MCF 10A (cell line): ENCODE measurements around the gene CYP51A1. TPM values are rescaled to one million over a fixed set of nuclear protein-coding genes. Genes with fewer than 3 reads are reported as not detected.
"Not testable (repeated sequence)": the region's sequence is repeated elsewhere in the genome, so short reads cannot be mapped to it uniquely, and the experiment has no call there.

ENCODE experiments used
- Bru-seq: library from RNA; stranded (reverse); fragments of 400-500 nt; gene quantifications from one replicate; lab custom pipeline; 2021; lab: Mats Ljungman, UMichigan
- BruChase-seq, 2 experiments: library from RNA; stranded (reverse); fragments of 400-500 nt; gene quantifications; one replicate each; lab custom pipeline; 2021; lab: Mats Ljungman, UMichigan
- BruUV-seq: library from RNA; stranded (reverse); fragments of 400-500 nt; replicated peaks from 2 replicates; lab custom pipeline; 2021; lab: Mats Ljungman, UMichigan
- CTCF ChIA-PET: fragments of 300-600 bp; sonication (Branson Sonifier 250); formaldehyde crosslinking; extraction: SDS; loops from one replicate; lab custom pipeline; 2021; ENCODE audit warnings: antibody characterized with exemption, inconsistent platforms; lab: Yijun Ruan, JAX
- POLR2A ChIA-PET: fragments of 300-600, 350-650 bp; sonication (Branson Sonifier 250); formaldehyde crosslinking; extraction: SDS; loops from one replicate; lab custom pipeline; 2020; ENCODE audit warnings: antibody characterized with exemption, inconsistent platforms; lab: Yijun Ruan, JAX
- DNase-seq: peaks from one replicate; pipeline ENCODE4 v3.0.0-alpha.2; 2018; ENCODE audit not compliant: unreplicated experiment
- H3K27ac Mint-ChIP-seq: one replicate; pipeline ENCODE4 v1.8.0; 2022; ENCODE audit warnings: mild to moderate bottlenecking, low read depth, mixed read lengths; ENCODE audit not compliant: unreplicated experiment
- H3K27me3 Mint-ChIP-seq: one replicate; pipeline ENCODE4 v1.8.0; 2022; ENCODE audit warnings: mixed read lengths; ENCODE audit not compliant: insufficient read depth, unreplicated experiment
- H3K36me3 Mint-ChIP-seq: one replicate; pipeline ENCODE4 v1.8.0; 2022; ENCODE audit warnings: mild to moderate bottlenecking, moderate library complexity, mixed read lengths; ENCODE audit not compliant: insufficient read depth, unreplicated experiment
- H3K4me1 Mint-ChIP-seq: one replicate; pipeline ENCODE4 v1.8.0; 2022; ENCODE audit warnings: mixed read lengths; ENCODE audit not compliant: insufficient read depth, unreplicated experiment
- H3K4me3 Mint-ChIP-seq: one replicate; pipeline ENCODE4 v1.8.0; 2022; ENCODE audit warnings: mild to moderate bottlenecking, moderate library complexity, mixed read lengths; ENCODE audit not compliant: unreplicated experiment
- H3K9me3 Mint-ChIP-seq: one replicate; pipeline ENCODE4 v1.8.0; 2022; ENCODE audit warnings: mixed read lengths; ENCODE audit not compliant: unreplicated experiment
- intact Hi-C: fragments of 100-400 bp; cut with micrococcal nuclease; formaldehyde crosslinking; loops from 2 replicates; pipeline ENCODE4 v1.14.1; 2022
- long read RNA-seq: library from polyadenylated mRNA; stranded (forward); transcript quantifications from one replicate; pipeline ENCODE4 v2.0.0, GENCODE V29; 2022
- total RNA-seq: library from RNA; stranded (reverse); gene quantifications from 2 replicates; pipeline ENCODE4 v1.2.3, GENCODE V29; 2022
- TF ChIP-seq, protein P1 (sequence below): fragments of 200-600 bp; IDR thresholded peaks from one replicate; pipeline ENCODE4 v1.8.0; 2022; ENCODE audit warnings: antibody characterized with exemption, mild to moderate bottlenecking; ENCODE audit not compliant: unreplicated experiment

CYP51A1 gene
- 124 and 148 TPM in 2 replicates for total RNA-seq
- Bru-seq, nascent RNA, result percentile 89 among the genes with signal in this experiment
- BruChase-seq, experiment 1, labeled RNA remaining after a 6-hour chase, result percentile 97 among the genes with signal in this experiment
- BruChase-seq, experiment 2, labeled RNA remaining after a 2-hour chase, result percentile 93 among the genes with signal in this experiment
- long read RNA-seq, transcript CYP51A1-203 (10 exons, 1,729 nt), result minor isoform, 37 of 589 reads
- long read RNA-seq, transcript CYP51A1-201 (10 exons, 3,210 nt), result major isoform, 534 of 589 reads
- long read RNA-seq, partial matches to known transcripts, result 4 of 589 reads
- long read RNA-seq, other reads (novel, unspliced or antisense), result 11 of 589 reads

DNA sequence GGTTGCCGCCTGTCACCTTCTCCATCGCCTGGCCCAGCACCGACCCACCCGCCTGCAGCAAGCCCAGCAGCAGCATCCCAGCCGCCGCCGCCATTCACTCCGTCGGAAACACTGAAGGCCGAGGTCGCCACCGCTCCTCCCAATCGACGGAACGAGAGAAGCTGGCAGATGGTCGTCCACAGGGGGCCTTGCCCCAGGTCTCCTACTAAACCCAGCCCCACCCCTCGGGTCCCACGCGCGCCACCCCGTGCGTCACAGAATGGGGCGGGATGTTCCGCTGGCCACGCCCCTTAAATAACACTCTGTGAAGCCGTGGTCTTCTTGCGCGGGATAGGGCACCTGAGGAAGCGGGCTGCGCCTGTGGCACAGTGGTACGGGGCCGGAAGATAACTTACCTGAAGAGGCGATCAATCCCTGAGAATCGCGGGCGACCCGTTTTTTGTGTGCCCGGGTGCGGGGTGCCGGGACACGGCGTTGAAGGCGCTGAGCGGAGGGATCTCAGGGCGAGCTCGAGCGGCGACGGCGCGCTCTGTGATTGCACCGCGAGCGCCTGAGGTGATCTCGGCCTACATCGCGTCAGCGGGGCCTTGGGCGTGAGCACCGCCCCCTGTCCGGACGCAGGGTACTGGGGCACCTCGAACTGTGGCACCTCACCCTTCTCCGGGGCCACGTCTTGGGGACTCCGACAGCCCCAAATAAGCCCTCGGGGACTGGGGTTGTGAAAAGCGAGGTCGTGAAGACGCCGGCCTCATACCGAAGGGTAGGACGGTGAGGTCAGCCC, at the start of gene CYP51A1:
CYP51A1 (minus strand) TSS at position 207 of the 781 bp plus-strand sequence; CDS start at position 94, 113 bp downstream.
- CTCF ChIA-PET, result interaction anchor here (0.6 to 1.7 kb wide), 13 partner anchors 38 to 1050 kb away, joined by 3 to 5 read pairs (median 3); partner anchors contain the start of gene GATAD1

DNA sequence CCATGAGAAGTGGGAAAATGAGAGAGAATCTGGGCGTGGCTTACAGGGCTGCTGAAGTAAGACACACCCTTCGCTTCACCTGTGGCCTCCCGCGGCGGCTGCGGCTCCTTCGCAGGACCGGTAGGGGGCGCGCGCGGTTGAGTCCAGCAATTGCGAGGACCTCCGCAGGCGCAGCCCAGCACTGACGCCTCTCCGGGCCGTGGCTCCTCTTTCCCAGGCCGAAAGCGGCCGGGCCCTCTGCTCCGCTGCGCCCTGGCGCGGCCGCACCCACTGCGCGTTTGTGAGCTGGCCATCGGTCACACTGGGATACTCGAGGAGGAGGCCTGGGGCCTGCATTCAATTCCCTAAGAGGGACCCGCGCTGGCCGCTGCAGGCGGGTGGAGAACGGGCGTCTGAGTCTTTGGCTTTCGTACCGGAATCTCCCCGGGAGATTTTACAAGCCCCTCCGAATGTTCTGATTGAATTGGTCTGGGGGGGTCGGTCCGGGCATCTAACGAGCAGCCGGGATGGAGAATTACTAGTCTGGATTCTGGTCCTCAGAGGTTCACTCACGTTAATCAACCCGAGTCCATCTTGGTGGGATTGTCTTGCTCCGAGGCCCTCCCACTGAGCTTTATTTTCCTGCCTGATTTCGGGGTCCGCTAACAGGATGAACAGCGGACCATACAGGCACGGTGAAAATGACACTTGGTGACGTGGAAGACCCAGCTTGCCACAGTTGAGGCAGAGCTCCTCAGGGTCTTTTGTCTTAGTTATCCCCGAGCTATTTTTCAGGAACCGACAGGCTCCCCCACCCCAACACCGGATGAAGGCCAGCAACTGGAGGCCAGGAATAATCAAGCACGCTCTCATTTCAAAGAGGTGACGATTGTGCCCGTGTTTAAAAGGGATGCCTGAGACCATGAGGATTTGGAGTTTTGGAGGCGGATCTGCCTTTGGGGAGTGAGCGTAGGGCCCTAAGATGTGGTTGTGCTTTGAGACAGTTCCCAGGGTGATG, 44.9 kb upstream of the CYP51A1 start, which contains the start of gene LRRD1:
LRRD1 (minus strand) TSS at position 215 of the 997 bp plus-strand sequence. CDS start 13,940 bp downstream, outside the sequence.
- BruUV-seq, result no TSS peak
- TF ChIP-seq, protein P1, sequence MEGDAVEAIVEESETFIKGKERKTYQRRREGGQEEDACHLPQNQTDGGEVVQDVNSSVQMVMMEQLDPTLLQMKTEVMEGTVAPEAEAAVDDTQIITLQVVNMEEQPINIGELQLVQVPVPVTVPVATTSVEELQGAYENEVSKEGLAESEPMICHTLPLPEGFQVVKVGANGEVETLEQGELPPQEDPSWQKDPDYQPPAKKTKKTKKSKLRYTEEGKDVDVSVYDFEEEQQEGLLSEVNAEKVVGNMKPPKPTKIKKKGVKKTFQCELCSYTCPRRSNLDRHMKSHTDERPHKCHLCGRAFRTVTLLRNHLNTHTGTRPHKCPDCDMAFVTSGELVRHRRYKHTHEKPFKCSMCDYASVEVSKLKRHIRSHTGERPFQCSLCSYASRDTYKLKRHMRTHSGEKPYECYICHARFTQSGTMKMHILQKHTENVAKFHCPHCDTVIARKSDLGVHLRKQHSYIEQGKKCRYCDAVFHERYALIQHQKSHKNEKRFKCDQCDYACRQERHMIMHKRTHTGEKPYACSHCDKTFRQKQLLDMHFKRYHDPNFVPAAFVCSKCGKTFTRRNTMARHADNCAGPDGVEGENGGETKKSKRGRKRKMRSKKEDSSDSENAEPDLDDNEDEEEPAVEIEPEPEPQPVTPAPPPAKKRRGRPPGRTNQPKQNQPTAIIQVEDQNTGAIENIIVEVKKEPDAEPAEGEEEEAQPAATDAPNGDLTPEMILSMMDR, result peak; percentile 57
- DNase-seq, result peak; percentile 68
- Mint-ChIP-seq H3K9me3 (peaks cover 10% of the 10 kb centered on the region), H3K36me3 (no peaks in the 10 kb centered on the region), H3K4me1 (no peaks in the 10 kb centered on the region), H3K27ac (no peak within 1 kb of the TSS), H3K27me3 (no peaks in the 10 kb centered on the region), H3K4me3 (peak within 1 kb of the TSS; percentile 48)
- intact Hi-C loops, result no loop called here
- CTCF ChIA-PET, result interaction anchor here (0.5 to 1.5 kb wide), 7 partner anchors 17 to 1857 kb away, joined by 3 to 10 read pairs (median 4); no protein-coding TSS in a partner anchor
- POLR2A ChIA-PET, result no interaction called here

More for the DNA sequence above, at the start of gene CYP51A1:
- Mint-ChIP-seq H3K27me3 (no peaks in the 10 kb centered on the region), H3K36me3 (peaks cover 11% of the 10 kb centered on the region), H3K4me1 (peaks cover 27% of the 10 kb centered on the region), H3K4me3 (peak within 1 kb of the TSS; percentile 90), H3K9me3 (no peaks in the 10 kb centered on the region), H3K27ac (peak within 1 kb of the TSS; percentile 98)
- BruUV-seq, result no TSS peak
- intact Hi-C loops, result loop anchor here (2.0 to 5.0 kb wide), 2 partner anchors 113 to 254 kb away; partner anchors contain the start of genes ANKIB1, KRIT1 and MTERF1
- DNase-seq, result peak; percentile 94
- TF ChIP-seq, protein P1, result no peak
- POLR2A ChIA-PET, result interaction anchor here (0.6 to 4.2 kb wide), 20 partner anchors 8 to 1098 kb away, joined by 3 to 53 read pairs (median 4); partner anchors contain the start of genes AKAP9, ANKIB1, GATAD1 and KRIT1

DNA sequence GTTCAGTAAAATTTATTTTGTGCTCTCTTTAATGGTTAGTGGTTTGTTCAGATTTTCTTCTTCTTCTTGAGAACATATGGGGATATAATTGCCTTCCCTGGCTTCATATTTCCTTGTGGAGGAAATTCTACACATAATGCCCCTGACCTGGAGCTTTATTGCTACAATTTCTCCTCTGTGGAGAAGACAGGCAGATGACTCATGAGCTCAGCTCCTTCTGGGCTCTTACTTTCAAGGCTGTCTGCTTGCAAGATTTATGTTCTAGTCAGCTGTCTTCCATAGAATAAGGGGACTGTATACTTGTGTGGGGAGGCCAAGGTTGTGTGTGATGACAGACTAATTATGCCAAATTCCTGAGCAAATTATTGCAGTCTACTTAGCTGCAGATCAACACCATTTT, 43.1 kb upstream of the CYP51A1 start:
- no TSS peak for BruUV-seq
- ChIA-PET POLR2A (interaction anchor here (0.7 to 0.8 kb wide), 3 partner anchors 15 to 44 kb away, joined by 3 to 5 read pairs (median 3); partner anchors contain the start of gene CYP51A1), CTCF (interaction anchor here (0.6 kb wide), 1 partner anchor 578 kb away, joined by 3 read pairs; no protein-coding TSS in a partner anchor)
- H3K9me3 Mint-ChIP-seq, result peaks cover 5% of the 10 kb centered on the region
- peak; percentile 18 for DNase-seq
- intact Hi-C loops, result no loop called here
- H3K27ac Mint-ChIP-seq, result no peak overlapping the region
- H3K4me3 Mint-ChIP-seq, result no peak overlapping the region
- no peaks in the 10 kb centered on the region for H3K27me3 Mint-ChIP-seq
- H3K4me1 Mint-ChIP-seq, result no peaks in the 10 kb centered on the region
- TF ChIP-seq, protein P1, result no peak
- H3K36me3 Mint-ChIP-seq, result no peaks in the 10 kb centered on the region

DNA sequence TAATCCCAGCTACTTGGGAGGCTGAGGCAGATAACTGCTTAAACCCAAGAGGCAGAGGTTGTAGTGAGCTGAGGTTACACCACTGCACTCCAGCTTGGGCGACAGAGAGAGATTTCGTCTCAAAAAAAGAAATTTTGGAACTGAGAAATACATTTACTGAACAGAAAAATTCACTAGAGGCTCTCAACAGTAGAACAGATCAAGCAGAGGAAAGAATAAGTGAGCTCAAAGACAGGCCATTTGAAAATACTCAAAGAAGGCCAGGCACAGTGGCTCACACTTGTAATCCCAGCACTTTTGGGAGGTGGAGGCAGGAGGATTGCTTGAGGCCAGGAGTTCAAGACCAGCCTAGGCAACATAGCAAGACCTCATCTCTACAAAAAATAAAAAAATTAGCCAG, 35.3 kb upstream of the CYP51A1 start:
- not testable (repeated sequence) for H3K4me1 Mint-ChIP-seq

More for the DNA sequence above, 35.3 kb upstream of the CYP51A1 start:
- H3K4me3 Mint-ChIP-seq, POLR2A ChIA-PET, intact Hi-C loops, H3K9me3 Mint-ChIP-seq, H3K27ac Mint-ChIP-seq, DNase-seq, CTCF ChIA-PET, H3K27me3 Mint-ChIP-seq, BruUV-seq, H3K36me3 Mint-ChIP-seq: not testable (repeated sequence)
